HG02852 (cell line): ENCODE data around the gene ZNF35.
"Not testable (repeated sequence)": the region's sequence is repeated elsewhere in the genome, so short reads cannot be mapped to it uniquely, and the experiment has no call there.

Experiments
- ATAC-seq: cut with Tn5 transposase; IDR thresholded peaks from one replicate; pipeline ENCODE4 v1.9.1; 2021; ENCODE audit warnings: mild to moderate bottlenecking, moderate library complexity; ENCODE audit not compliant: unreplicated experiment

ZNF35 gene

DNA sequence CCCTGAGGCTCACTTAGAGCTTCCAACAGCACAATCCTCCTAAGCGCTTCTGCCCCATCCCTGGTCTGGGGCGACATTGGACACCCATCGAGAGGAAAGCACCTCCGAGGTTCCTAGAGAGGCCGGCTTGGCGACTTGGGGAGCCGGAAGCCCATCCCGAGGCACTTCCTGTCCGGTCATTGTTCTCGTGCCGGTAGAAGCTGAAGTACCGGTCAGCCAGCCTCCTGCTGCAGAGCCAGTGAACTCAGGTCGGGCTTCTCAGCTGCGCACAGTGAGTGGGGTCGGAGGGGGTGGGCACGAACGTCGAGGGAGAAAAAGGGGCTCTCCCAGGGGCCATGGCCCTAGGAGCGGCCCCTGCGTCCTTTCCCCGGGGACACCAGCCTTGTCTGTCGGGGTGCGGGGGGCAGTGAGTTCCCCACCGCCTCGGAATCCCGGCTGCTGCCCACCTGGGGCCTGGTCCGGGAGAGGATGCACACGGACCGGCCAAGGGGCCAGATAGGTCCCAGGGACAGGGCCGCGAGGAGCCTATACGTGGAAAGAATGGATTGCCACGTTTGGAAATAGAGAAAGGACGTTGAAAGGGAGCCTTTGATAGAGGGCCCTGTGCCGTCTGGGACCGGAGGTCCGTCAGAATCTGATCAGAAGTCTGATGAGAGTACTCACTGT lies at the start of gene ZNF35:
Gene ZNF35 (plus strand): TSS at position 169 of the 666 bp plus-strand sequence. CDS start 2,336 bp downstream, outside the sequence.
- ATAC-seq, result peak; percentile 98

- no peak for ATAC-seq
Measured at GRCh38 chr3:44601749-44602148, 46.8 kb upstream of the ZNF35 start.

DNA sequence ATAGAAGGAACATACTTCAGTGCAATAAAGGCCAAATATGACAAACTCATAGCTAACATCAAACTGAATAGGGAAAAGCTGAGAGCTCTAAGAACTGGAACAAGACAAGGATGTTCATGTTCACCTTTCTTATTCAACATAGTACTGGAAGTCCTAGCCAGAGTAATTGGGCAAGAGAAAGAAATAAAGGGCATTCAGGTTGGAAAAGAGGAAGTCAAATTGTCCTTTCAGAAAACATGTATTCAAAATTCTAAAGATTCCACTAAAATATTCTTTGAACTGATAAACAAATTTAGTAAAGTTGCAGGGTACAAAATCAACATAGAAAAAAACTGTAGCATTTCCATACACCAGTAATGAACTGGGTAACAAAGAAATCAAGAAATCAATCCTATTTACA lies 35.9 kb upstream of the ZNF35 start:
- no peak for ATAC-seq

DNA sequence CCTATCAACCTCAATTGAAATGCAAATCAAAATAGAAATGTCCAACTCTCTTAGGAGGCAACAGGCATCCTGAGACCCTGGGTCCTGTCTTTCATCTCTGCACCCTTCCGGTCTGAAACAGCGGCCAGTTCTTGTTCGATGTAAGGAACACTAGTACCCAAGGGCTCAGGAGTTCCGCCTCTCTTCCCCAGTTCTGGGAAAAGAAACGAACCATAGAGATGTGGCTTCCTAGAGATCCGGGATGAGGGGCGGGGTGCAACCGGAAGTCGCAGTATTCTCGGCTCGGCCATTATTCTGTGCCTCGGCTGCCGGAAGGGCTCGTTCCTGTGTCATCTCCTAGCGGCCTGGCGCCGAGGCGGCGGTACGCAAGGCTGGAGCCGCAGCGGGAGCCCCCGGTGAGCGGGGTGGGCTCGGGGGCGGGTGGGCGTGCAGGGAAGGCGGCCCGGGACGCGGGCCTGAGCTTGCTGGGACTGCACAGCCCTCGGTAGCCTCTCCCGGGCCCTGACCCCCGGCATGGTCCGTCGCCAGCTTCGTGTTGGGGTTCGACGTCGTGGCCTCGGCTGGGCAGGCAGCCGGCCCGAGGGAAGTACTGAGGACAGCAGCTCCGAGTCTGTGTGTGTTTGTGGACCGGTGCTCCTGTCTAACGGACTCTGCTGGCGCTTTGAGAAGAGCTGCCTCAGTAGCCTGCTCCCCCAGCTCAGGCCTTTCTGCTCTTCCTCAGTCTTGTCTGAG lies 23.6 kb upstream of the ZNF35 start, which contains the start of gene ZNF197:
Gene ZNF197 (plus strand): TSS at position 288 of the 732 bp plus-strand sequence. CDS start 4,119 bp downstream, outside the sequence.
- ATAC-seq, result peak; percentile 95

DNA sequence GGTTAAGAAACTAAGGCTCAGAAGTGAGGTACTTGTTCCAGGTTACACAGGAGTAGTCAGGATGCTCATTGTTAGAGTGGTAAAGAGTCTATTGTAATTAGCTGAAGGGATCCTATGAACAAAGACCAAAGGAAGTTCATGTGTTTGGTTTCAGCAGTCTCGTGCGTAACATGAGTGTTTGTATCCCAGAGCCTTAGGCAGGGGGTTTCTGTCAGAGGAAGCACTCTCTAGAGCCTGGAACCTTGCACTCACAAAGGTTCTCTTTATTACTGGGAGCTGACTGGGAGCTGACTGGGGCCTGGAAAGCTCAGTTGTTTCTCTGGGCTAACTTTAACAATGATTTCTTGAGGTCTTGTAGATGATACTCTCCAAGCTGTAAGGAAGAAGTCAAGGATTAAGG lies 19.8 kb upstream of the ZNF35 start:
- no peak for ATAC-seq

DNA sequence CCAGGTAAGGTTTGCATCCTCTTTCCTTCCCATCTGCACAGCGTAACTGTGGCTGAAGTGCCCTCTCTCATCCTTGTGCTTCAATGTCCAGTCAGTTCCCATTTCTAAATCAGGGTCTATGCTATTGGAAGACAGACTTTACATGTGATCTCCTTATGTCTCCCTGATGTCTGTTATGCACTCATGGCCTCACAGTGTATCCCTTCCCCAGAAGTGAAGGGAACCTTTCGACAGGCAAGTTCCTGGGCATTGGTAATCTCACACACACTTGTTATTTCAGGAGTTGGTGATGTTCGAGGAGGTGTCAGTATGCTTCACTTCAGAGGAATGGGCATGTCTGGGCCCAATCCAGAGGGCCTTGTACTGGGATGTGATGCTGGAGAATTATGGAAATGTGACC lies 16.3 kb upstream of the ZNF35 start:
- ATAC-seq, result no peak

DNA sequence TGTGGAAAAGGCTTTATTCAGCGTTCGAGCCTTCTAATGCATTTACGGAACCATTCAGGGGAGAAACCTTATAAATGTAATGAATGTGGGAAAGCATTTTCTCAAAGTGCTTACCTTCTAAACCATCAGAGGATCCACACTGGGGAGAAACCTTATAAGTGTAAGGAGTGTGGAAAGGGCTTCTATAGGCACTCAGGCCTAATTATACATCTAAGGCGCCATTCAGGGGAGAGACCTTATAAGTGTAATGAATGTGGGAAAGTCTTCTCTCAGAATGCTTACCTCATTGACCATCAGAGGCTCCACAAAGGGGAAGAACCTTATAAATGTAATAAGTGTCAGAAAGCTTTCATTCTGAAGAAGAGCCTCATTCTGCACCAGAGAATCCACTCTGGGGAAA lies 6.2 kb upstream of the ZNF35 start:
- ATAC-seq, result no peak

GRCh38 chr3:44643024-44643423 lies 5.5 kb upstream of the ZNF35 start:
- no peak for ATAC-seq

DNA sequence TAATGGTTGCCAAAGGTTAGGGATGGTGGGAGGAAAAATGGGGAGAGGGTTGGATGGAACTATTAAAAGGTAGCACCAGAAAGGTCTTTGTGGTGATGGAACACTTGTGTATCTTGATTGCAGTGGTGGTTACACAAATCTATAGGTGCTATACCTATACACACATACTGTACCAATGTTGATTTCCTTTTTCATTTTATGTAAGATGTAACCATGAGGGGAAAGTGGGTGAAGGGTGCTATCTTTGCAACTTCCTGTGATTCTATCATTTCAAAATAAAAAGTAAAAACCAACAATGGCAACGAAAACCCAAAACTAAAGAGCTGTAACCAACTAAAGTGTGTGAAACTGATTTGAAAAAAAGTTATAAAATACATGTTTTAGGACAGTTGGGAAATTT lies 761 bp upstream of the ZNF35 start:
- ATAC-seq, result no peak

- no peak for ATAC-seq
Measured at GRCh38 chr3:44649709-44650108, 1.2 kb downstream of the ZNF35 start.

- ATAC-seq, result no peak
Measured at GRCh38 chr3:44654039-44654438, 5.5 kb downstream of the ZNF35 start.

GRCh38 chr3:44659015-44659414 lies 10.5 kb downstream of the ZNF35 start:
- ATAC-seq, result no peak

DNA sequence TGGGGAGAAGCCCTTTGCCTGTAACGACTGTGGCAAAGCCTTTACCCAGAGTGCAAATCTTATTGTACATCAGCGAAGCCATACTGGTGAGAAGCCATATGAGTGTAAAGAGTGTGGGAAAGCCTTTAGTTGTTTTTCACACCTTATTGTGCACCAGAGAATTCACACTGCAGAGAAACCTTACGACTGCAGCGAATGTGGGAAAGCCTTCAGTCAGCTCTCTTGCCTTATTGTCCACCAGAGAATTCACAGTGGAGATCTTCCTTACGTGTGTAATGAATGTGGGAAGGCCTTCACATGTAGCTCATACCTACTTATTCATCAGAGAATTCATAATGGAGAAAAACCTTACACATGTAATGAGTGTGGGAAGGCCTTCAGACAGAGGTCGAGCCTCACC lies 10.9 kb downstream of the ZNF35 start:
- no peak for ATAC-seq

DNA sequence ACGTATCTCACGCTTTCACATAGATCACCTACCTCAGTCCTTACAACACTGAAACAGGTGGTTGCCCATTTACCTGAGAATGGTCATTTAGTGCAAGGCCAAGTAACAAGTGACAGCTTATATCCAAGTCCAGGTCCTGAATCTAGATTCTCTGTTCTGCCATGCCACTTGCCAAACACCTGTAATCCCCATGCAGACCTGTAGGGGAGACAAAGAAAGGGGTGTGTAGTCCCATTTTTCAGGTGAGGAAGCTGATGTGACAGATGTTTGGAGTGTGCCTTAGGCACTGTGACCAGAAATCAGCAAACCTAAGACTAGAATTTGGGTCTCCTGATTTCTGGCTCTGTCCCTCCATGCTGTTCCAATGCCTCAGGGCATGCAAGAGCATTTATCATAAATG lies 12.7 kb downstream of the ZNF35 start:
- ATAC-seq, result no peak

DNA sequence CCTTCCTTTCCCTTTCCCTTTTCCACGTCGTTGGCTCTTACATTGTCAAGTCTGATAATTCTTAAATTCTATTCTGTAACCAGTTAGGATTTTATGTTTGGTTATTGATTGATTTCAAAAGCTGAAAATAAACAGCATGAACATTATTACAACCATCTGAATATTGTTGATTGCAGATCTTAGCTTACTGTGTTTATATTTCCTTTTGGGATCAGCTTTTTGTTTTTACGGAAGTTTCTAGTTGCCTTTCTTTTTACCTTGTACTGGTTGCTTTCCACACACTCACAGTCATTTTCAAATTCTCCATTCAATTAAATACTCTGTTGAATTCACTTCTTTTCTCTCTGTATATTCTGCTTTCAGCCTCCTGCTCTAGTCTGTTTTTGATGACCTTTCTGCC lies 16.6 kb downstream of the ZNF35 start:
- ATAC-seq, result no peak

DNA sequence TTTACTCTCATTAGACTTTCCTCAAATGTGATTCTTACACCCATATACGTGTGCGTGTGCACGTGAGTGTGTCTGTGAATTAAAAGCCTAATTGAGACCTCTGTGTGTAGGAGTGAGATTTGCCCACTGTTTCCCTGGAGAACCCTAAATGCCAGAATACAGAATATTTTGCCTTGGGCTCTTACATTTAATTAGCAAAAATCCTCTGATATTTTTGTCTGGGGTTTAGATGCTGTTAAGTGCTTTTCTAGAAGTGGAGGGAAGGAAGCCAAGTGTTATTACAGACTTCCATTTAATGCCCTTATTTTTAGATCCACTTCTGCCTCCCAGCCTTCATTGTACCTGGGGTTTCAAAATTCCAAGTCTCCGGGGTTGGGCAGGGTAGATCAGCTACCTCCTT lies 17.8 kb downstream of the ZNF35 start:
- ATAC-seq, result no peak

DNA sequence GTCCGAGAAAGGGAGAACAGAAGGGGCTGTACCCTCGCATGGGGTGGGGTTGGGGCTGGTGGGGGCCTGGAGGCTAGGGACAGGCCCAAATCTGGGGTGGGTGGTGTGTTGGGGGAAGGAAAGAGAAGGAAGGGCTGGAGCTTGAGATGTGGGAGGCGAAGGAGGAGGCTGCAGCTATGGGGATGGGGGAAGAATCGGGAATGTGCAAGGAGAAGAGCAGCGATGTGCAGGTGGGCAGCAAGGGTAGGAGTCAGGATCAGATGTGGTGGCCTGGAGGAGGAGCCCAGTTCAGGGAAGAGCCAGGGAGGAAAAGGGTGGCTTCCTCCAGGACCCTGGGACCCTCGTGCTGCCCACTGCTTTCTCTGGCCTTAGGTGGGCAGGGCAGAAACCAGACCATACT lies 21.2 kb downstream of the ZNF35 start:
- ATAC-seq, result no peak

DNA sequence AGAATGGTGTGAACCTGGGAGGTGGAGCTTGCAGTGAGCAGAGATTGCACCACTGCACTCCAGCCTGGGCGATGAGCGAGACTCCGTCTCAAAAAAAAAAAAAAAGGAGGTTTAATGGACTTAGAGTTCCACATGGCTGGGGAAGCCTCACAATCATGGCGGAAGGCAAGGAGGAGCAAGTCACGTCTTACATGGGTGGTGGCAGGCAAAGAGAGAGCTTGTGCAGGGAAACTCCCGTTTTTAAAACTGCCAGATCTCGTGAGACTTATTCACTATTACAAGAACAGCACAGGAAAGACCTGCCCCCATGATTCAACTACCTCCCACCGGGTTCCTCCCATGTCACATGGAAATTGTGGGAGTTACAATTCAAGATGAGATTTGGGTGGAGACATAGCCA lies 24.9 kb downstream of the ZNF35 start:
- ATAC-seq, result not testable (repeated sequence)

DNA sequence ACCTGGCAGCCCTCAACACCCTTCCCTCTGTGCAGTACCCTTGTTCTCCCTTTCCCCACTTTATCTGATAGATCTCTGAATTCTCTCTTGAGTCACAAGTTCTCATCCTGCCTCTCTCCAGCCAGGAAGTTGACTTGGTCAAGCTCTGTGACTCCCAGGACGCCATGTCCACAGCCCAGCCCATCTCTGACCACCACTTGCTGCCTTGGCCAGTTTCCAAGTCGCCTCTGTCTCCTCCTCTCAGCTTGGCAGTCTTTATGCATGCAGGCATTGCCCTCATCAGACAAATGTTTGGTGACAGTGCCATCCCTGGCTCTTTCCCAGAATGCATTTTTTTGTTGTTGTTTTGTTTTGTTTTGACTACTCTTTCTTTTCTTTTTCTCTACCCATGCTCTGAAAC lies 25.7 kb downstream of the ZNF35 start:
- no peak for ATAC-seq

- no peak for ATAC-seq
Measured at GRCh38 chr3:44678480-44679116, 30.1 kb downstream of the ZNF35 start.

DNA sequence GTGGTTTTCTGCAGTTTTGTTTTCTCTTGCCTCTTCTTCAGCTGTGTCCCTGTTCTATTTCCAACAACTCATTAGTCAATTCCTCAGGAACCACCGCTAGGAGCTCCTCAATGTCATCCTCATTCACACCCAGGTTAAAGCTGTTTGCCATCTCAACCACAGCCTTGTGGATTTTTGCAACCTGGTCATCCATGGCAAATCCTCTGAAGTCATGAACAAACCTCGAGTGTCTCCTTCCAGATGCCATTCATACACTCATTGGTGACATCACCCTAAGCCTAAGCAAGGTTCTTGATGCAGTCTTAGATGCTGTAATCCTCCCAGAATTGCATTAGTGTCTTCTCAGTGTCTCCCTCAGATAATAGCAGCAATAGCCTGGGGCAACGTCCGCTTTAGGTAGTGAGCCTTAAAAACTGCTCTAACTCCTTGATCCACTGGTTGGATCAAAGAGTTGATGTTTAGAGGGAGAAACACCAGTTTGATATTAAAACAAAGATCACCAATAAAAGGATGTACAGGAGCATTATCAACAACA lies 32.5 kb downstream of the ZNF35 start:
- no peak for ATAC-seq
